BJ (cell line): ENCODE results near the gene ICAM2. TPM values are rescaled to one million over a fixed set of nuclear protein-coding genes. Genes with fewer than 3 reads are reported as not detected.

Experiments used
- CTCF ChIA-PET: fragments of 350-600 bp; formaldehyde crosslinking; extraction: SDS; loops from one replicate; lab custom pipeline; 2021; ENCODE audit warnings: antibody characterized with exemption, inconsistent platforms; lab: Yijun Ruan, JAX
- POLR2A ChIA-PET: fragments of 300-600 bp; sonication (Branson Sonifier 250); formaldehyde crosslinking; extraction: SDS; loops from one replicate; lab custom pipeline; 2021; ENCODE audit warnings: antibody characterized with exemption; lab: Charles Lee
- DNase-seq: peaks from one replicate; pipeline ENCODE4 v3.0.0-alpha.2; 2011; ENCODE audit warnings: low read depth
- H3K27me3 ChIP-seq: 2 replicates; pipeline ENCODE4 v1.6.0; 2011; ENCODE audit warnings: low read length; ENCODE audit not compliant: control insufficient read depth, insufficient read depth
- H3K36me3 ChIP-seq: 2 replicates; pipeline ENCODE4 v1.5.1; 2011; ENCODE audit warnings: low read length; ENCODE audit not compliant: control insufficient read depth, insufficient read depth
- H3K4me3 ChIP-seq: 2 replicates; pipeline ENCODE4 v1.5.1; 2011; ENCODE audit warnings: low read depth, mild to moderate bottlenecking, control low read depth, low read length
- CTCF ChIP-seq: IDR thresholded peaks from 2 replicates; pipeline ENCODE4 v1.5.1; 2011; ENCODE audit warnings: low read depth, mild to moderate bottlenecking, control low read depth, inconsistent platforms, low read length, moderate library complexity; ENCODE audit not compliant: insufficient read depth
- polyA plus RNA-seq: library from polyadenylated mRNA; depleted of rRNA; stranded (reverse); fragments of >200 nt; gene quantifications from 2 replicates; pipeline ENCODE4 v1.2.3, GENCODE V29; 2011

The ICAM2 gene
- polyA plus RNA-seq, 1 experiment, result 0.91 TPM

GRCh38 chr17:63978272-63979200 is 41.9 kb downstream of the ICAM2 start:
- Histone ChIP-seq H3K4me3 (no peak overlapping the region), H3K27me3 (no peaks in the 10 kb centered on the region), H3K36me3 (no peaks in the 10 kb centered on the region)
- ChIA-PET POLR2A (interaction anchor here (0.6 kb wide), 1 partner anchor 96 kb away, joined by 4 read pairs; no protein-coding TSS in a partner anchor), CTCF (interaction anchor here (0.6 to 1.3 kb wide), 3 partner anchors 32 to 304 kb away, joined by 3 to 6 read pairs (median 5); no protein-coding TSS in a partner anchor)
- no peak for DNase-seq
- no peak for TF ChIP-seq CTCF

GRCh38 chr17:63976702-63977101 is 43.7 kb downstream of the ICAM2 start:
- H3K36me3 ChIP-seq, result no peaks in the 10 kb centered on the region
- no peaks in the 10 kb centered on the region for H3K27me3 ChIP-seq
- no peak for DNase-seq
- H3K4me3 ChIP-seq, result no peak overlapping the region
- TF ChIP-seq CTCF, result no peak
- POLR2A ChIA-PET, result no interaction called here
- CTCF ChIA-PET, result interaction anchor here (0.8 to 3.1 kb wide), 4 partner anchors 13 to 57 kb away, joined by 3 to 11 read pairs (median 5); no protein-coding TSS in a partner anchor

GRCh38 chr17:63975541-63976092 is 44.8 kb downstream of the ICAM2 start:
- no peak for TF ChIP-seq CTCF
- CTCF ChIA-PET, result interaction anchor here (1.2 to 3.1 kb wide), 8 partner anchors 8 to 63 kb away, joined by 3 to 14 read pairs (median 7); partner anchors contain the start of gene GH1
- H3K4me3 ChIP-seq, result no peak overlapping the region
- no peak for DNase-seq
- H3K36me3 ChIP-seq, result no peaks in the 10 kb centered on the region
- POLR2A ChIA-PET, result interaction anchor here (0.5 kb wide), 1 partner anchor 10 kb away, joined by 7 read pairs; no protein-coding TSS in a partner anchor
- no peaks in the 10 kb centered on the region for H3K27me3 ChIP-seq

- TF ChIP-seq CTCF, result no peak
- Histone ChIP-seq H3K4me3 (no peak overlapping the region), H3K27me3 (no peaks in the 10 kb centered on the region), H3K36me3 (no peaks in the 10 kb centered on the region)
- DNase-seq, result no peak
- POLR2A ChIA-PET, result no interaction called here
- CTCF ChIA-PET, result interaction anchor here (1.1 to 3.1 kb wide), 10 partner anchors 9 to 87 kb away, joined by 3 to 14 read pairs (median 6); partner anchors contain the start of gene GH1
Observed at GRCh38 chr17:63974594-63975192, 45.7 kb downstream of the ICAM2 start.
